Activated T-helper 2 cell treated with anti-CD3 and anti-CD28 coated beads, Interferon-gamma antibody, Interleukin-2, Interleukin-4, amounts not matched to agents 10 μg/mL and 5 μg/mL and 100 μg/mL, durations not matched to agents 14 hours and 24 hours and 36 hours (primary cell): Measurements from ENCODE around the gene YWHAE. TPM values are rescaled to one million over a fixed set of nuclear protein-coding genes. Genes with fewer than 3 reads are reported as not detected.
A peak's percentile ranks its signal among the peaks of the same experiment; 100 is the strongest.
"Not testable (repeated sequence)": the region's sequence is repeated elsewhere in the genome, so short reads cannot be mapped to it uniquely, and the experiment has no call there.

Experiments
- DNase-seq: peaks from one replicate; pipeline ENCODE4 v3.0.0; 2021; ENCODE audit warnings: low spot score
- H3K27ac Mint-ChIP-seq: one replicate; pipeline ENCODE4 v1.8.0; 2021; ENCODE audit warnings: mixed read lengths
- H3K27me3 Mint-ChIP-seq: one replicate; pipeline ENCODE4 v1.8.0; 2021; ENCODE audit warnings: low read depth, mixed read lengths
- H3K36me3 Mint-ChIP-seq: one replicate; pipeline ENCODE4 v1.8.0; 2021; ENCODE audit warnings: low read depth, mixed read lengths
- H3K4me1 Mint-ChIP-seq: one replicate; pipeline ENCODE4 v1.8.0; 2021; ENCODE audit warnings: low read depth, mixed read lengths
- H3K4me3 Mint-ChIP-seq: one replicate; pipeline ENCODE4 v1.8.0; 2021; ENCODE audit warnings: low read depth, mild to moderate bottlenecking, moderate library complexity, mixed read lengths
- H3K9me3 Mint-ChIP-seq: one replicate; pipeline ENCODE4 v1.8.0; 2021; ENCODE audit warnings: mixed read lengths
- intact Hi-C: fragments of 100-400 bp; cut with micrococcal nuclease; formaldehyde crosslinking; loops from one replicate; pipeline ENCODE4 v1.15.1; 2023
- total RNA-seq: library from RNA; stranded (reverse); gene quantifications from 2 replicates; pipeline ENCODE4 v1.2.3, GENCODE V29; 2022

YWHAE gene
- total RNA-seq, 1 donor from 2014 or later, result 501 TPM

- H3K4me1 Mint-ChIP-seq, result peaks cover 11% of the 10 kb centered on the region
- H3K36me3 Mint-ChIP-seq, result peaks cover 52% of the 10 kb centered on the region
- no peaks in the 10 kb centered on the region for H3K9me3 Mint-ChIP-seq
- no peak overlapping the region for H3K4me3 Mint-ChIP-seq
- DNase-seq, result no peak
- intact Hi-C loops, result no loop called here
- no peak overlapping the region for H3K27ac Mint-ChIP-seq
- no peaks in the 10 kb centered on the region for H3K27me3 Mint-ChIP-seq
These were observed 22.9 kb upstream of the YWHAE start for GRCh38 chr17:1422885-1423284.

- Mint-ChIP-seq H3K27ac (no peak overlapping the region), H3K4me1 (peaks cover 11% of the 10 kb centered on the region)
- intact Hi-C loops, result no loop called here
These were observed 21.4 kb upstream of the YWHAE start for GRCh38 chr17:1421470-1421869.

GRCh38 chr17:1420981-1421380 lies 21.0 kb upstream of the YWHAE start:
- Mint-ChIP-seq H3K9me3 (no peaks in the 10 kb centered on the region), H3K4me1 (peaks cover 11% of the 10 kb centered on the region), H3K27me3 (no peaks in the 10 kb centered on the region), H3K4me3 (no peak overlapping the region), H3K36me3 (peaks cover 48% of the 10 kb centered on the region), H3K27ac (no peak overlapping the region)
- DNase-seq, result no peak
- intact Hi-C loops, result no loop called here

More at GRCh38 chr17:1421470-1421869, 21.4 kb upstream of the YWHAE start:
- DNase-seq, result no peak
- Mint-ChIP-seq H3K4me3 (no peak overlapping the region), H3K27me3 (no peaks in the 10 kb centered on the region), H3K36me3 (peaks cover 51% of the 10 kb centered on the region), H3K9me3 (no peaks in the 10 kb centered on the region)

GRCh38 chr17:1420163-1420562 lies 20.1 kb upstream of the YWHAE start:
- intact Hi-C loops, result no loop called here
- Mint-ChIP-seq H3K4me1 (peaks cover 11% of the 10 kb centered on the region), H3K4me3 (no peak overlapping the region), H3K27ac (no peak overlapping the region), H3K36me3 (peaks cover 39% of the 10 kb centered on the region), H3K27me3 (no peaks in the 10 kb centered on the region), H3K9me3 (no peaks in the 10 kb centered on the region)
- no peak for DNase-seq

GRCh38 chr17:1418476-1418875 lies 18.5 kb upstream of the YWHAE start:
- H3K27me3 Mint-ChIP-seq, H3K4me3 Mint-ChIP-seq, H3K4me1 Mint-ChIP-seq, H3K27ac Mint-ChIP-seq, DNase-seq, intact Hi-C loops, H3K9me3 Mint-ChIP-seq: not testable (repeated sequence)
- H3K36me3 Mint-ChIP-seq, result peaks cover 38% of the 10 kb centered on the region

GRCh38 chr17:1416414-1416813 lies 16.4 kb upstream of the YWHAE start:
- Mint-ChIP-seq H3K36me3 (peaks cover 22% of the 10 kb centered on the region), H3K4me1 (no peaks in the 10 kb centered on the region), H3K9me3 (no peaks in the 10 kb centered on the region), H3K4me3 (no peak overlapping the region), H3K27ac (no peak overlapping the region), H3K27me3 (no peaks in the 10 kb centered on the region)
- intact Hi-C loops, result no loop called here
- DNase-seq, result no peak

GRCh38 chr17:1414634-1415033 lies 14.6 kb upstream of the YWHAE start:
- H3K27me3 Mint-ChIP-seq, result no peaks in the 10 kb centered on the region
- H3K4me3 Mint-ChIP-seq, result no peak overlapping the region
- no peaks in the 10 kb centered on the region for H3K9me3 Mint-ChIP-seq
- no peak for DNase-seq
- peaks cover 11% of the 10 kb centered on the region for H3K36me3 Mint-ChIP-seq
- intact Hi-C loops, result no loop called here
- H3K27ac Mint-ChIP-seq, result no peak overlapping the region
- H3K4me1 Mint-ChIP-seq, result no peaks in the 10 kb centered on the region

- no peaks in the 10 kb centered on the region for H3K9me3 Mint-ChIP-seq
- intact Hi-C loops, result no loop called here
- H3K4me3 Mint-ChIP-seq, result no peak overlapping the region
- no peaks in the 10 kb centered on the region for H3K4me1 Mint-ChIP-seq
- DNase-seq, result no peak
- H3K27ac Mint-ChIP-seq, result no peak overlapping the region
- no peaks in the 10 kb centered on the region for H3K27me3 Mint-ChIP-seq
- H3K36me3 Mint-ChIP-seq, result peaks cover 11% of the 10 kb centered on the region
These were observed 14.1 kb upstream of the YWHAE start for GRCh38 chr17:1414001-1414574.

GRCh38 chr17:1413281-1413791 lies 13.3 kb upstream of the YWHAE start:
- DNase-seq, result no peak
- H3K27me3 Mint-ChIP-seq, result no peaks in the 10 kb centered on the region
- H3K27ac Mint-ChIP-seq, result no peak overlapping the region
- no peaks in the 10 kb centered on the region for H3K9me3 Mint-ChIP-seq
- H3K36me3 Mint-ChIP-seq, result peaks cover 11% of the 10 kb centered on the region
- H3K4me3 Mint-ChIP-seq, result no peak overlapping the region
- intact Hi-C loops, result no loop called here
- no peaks in the 10 kb centered on the region for H3K4me1 Mint-ChIP-seq

GRCh38 chr17:1412185-1413110 lies 12.4 kb upstream of the YWHAE start:
- H3K27ac Mint-ChIP-seq, result no peak overlapping the region
- intact Hi-C loops, result no loop called here
- H3K36me3 Mint-ChIP-seq, result peaks cover 6% of the 10 kb centered on the region
- no peak overlapping the region for H3K4me3 Mint-ChIP-seq
- H3K9me3 Mint-ChIP-seq, result no peaks in the 10 kb centered on the region
- DNase-seq, result no peak
- H3K27me3 Mint-ChIP-seq, result no peaks in the 10 kb centered on the region
- H3K4me1 Mint-ChIP-seq, result no peaks in the 10 kb centered on the region

GRCh38 chr17:1402262-1402586 lies 2.2 kb upstream of the YWHAE start:
- DNase-seq, result no peak
- Mint-ChIP-seq H3K27me3 (peaks cover 2% of the 10 kb centered on the region), H3K36me3 (peaks cover 27% of the 10 kb centered on the region), H3K4me1 (peaks cover 15% of the 10 kb centered on the region), H3K9me3 (no peaks in the 10 kb centered on the region), H3K27ac (no peak overlapping the region), H3K4me3 (no peak overlapping the region)
- intact Hi-C loops, result no loop called here

- H3K36me3 Mint-ChIP-seq, result peaks cover 51% of the 10 kb centered on the region
These were observed 917 bp downstream of the YWHAE start for GRCh38 chr17:1398931-1399678.

More at GRCh38 chr17:1398931-1399678, 917 bp downstream of the YWHAE start:
- peaks cover 21% of the 10 kb centered on the region for H3K4me1 Mint-ChIP-seq
- no peaks in the 10 kb centered on the region for H3K9me3 Mint-ChIP-seq
- intact Hi-C loops, result loop anchor here (1.0 to 5.0 kb wide), 2 partner anchors 37 to 92 kb away; no protein-coding TSS in a partner anchor
- H3K27ac Mint-ChIP-seq, result peak overlapping the region; percentile 100
- DNase-seq, result no peak
- peak overlapping the region; percentile 98 for H3K4me3 Mint-ChIP-seq
- no peaks in the 10 kb centered on the region for H3K27me3 Mint-ChIP-seq
